Measurements from ENCODE around the gene ZMIZ1.
A peak's percentile ranks its signal among the peaks of the same experiment; 100 is the strongest.

The ZMIZ1 gene

DNA sequence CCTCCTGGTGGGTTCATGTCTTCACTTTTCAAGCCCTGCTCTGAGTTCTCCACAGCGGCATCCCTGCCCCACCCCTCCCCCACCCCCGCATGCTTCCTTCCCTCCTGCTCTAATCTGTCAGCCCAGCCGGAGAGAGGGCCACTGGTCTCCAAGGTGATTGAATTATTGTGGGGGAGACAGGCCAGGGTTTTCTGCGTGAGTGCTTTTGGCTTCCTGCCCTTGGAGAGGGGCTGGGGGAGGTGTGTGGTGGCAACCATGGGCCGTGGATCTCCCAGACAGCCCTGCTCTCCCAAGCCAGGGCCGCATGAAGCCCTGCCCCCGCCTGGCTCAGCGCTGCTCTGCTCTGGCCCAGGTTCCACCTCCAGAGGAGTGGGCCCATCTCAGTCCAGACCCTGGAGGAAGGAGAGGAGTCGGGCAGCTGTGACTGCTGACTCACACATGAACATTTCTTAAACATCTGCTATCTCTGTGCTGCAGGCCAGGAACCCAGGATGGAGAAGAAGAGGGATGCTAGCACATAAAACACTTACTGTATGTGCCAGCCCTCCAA is 109.9 kb downstream of the ZMIZ1 start:
- peak; percentile 84 to 87 for DNase-seq

DNA sequence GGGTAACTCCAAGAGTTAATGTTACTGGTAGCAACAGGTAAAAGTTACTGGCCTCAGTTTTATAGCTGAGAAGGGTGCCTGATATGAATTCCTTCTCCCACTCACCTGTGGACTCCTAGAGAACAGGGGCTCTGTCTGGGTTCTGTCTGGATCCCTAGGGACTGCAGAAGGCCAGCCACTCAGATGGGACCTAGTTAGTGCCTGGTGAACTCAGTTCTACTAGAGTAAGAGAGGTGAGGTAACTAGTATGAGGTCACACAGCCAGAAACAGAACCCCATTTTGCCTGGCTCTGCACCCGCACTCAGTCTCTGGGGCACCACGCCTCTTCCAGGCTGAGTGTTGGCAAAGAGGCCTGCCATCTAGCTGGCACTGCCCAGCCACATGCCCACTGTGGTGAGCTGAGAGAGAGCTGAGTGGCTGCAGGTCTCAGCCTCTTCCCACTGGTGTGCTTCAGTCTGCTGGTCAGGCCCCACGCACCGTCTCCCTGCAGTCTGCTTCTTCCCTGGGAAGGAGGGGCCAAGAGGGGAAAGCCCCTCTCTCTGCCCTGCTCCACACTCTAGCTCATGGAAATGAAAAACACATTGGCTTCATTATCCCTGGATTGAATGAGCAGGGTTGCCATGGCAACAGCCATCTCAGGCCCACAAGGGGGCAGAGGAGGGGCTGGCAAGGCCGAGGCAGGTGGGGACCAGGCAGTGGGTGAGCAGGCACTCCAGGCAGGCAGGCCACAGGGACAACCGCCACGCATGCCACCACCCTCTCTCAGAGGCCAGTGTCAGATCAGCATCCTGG is 110.6 kb downstream of the ZMIZ1 start:
- DNase-seq = no peak

DNA sequence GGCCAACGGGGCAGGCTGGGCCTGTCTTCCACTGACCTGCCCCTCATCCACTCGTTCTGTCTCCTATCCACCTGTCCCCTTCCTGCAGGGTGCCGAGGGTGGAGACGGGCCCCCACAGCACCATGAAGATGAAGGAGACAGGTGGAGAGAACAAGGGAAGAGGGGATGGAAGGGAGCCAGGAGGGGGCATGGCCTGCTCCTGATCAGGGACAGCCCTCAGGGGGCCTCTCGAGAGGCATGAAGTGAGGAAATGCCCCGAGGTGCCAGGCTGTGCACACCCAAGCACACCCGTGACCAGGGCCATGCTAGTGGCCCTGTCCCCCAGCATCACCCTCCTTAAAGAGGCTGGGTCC is 111.2 kb downstream of the ZMIZ1 start:
- DNase-seq = no peak

DNA sequence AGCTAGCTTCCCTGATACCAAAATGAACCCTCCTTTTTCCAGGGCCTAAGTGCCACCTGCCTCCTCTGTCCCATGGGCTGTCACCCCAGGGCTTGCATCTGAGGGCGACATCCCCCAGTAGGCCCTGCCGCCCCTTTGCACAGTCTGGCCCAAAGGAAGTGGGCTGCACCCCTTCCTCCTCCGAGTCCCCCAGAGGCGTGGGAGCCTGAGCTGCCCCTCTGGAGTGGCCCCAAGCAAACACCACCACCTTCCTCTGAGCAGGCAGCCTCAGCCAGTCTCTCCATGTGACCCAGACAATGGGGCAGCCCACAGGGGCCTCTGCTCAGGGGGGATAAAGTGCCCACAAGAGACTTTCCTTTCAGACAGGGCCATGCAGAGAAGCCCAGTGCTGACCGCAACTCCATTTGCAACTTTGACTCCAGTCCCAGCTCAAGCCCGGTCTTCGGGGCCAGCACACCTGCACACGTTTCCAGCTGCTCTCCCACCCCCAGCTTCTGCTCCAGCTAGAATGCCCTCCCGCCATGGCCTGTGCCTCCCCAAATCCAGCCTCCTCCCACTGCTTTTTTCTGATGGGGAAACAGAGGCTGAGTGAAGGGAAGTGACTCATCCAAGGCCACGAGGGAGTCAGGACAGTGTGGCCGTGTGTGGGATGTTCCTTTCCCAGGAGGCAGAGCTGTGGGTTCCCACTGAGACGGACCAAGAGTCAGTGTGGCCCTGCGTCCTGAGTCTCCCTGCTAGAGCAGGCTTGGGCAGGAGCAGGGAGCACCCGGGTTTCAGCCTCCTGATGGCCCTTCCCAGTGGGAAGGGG is 111.9 kb downstream of the ZMIZ1 start:
- no peak for DNase-seq

DNA sequence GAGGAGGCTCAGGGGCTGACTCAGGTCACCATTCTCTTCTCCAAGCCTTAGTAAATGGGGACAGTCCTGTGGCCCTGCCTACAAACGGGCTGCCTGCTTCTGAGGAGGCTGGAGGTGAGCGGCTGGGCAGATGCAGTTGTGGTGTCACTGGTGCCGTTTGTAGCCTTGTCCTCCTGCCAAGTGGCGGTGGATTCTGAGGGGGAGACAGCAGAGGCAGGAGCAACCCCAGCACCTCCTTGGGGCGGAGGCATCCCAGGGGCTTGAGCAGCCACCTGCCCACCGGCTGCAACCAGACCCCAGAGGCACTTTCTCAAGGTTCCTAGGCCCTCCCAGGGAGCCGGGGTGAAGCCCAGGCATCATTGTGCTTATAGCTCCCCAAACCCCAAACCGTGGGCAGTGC is 112.5 kb downstream of the ZMIZ1 start:
- DNase-seq = no peak

DNA sequence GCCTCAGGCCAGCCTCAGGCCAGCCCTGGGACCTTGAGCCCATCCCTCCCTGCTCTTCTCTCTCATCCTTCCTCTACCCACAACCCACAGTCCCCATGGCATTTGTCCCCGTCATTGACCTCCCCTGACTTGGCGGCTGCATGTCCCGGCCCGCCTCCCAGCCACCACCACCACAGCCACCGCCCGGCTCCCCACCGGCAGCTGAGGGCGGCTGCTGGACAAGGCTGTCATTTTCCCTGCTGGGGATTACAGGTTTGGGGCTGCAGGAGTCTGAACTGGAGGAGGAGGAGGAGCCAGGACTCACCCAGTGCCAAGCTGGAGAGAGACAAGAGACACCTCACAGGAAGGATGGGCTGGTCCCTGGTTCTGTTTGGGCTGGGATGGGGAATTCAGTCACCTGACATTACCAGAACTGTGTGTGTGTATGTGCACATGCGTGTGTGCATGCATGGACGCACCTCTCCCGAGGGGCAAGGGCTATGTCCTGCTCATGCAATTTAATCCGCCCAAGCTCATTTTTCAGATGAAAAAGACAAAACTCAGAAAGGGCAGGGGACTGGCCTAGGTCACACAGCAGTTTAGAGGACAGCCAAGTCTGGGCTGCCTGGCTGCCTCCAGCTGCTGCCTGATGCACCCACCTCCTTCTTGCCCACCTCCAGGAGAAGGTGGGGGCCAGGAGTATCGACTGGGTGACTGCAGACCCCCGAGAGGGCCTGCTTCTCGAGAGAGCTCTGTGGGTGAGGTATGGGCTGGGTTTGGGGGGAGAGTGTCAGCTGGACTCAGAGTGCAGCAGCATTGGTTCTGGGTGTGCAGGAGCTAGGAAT is 113.1 kb downstream of the ZMIZ1 start:
- no peak for DNase-seq

DNA sequence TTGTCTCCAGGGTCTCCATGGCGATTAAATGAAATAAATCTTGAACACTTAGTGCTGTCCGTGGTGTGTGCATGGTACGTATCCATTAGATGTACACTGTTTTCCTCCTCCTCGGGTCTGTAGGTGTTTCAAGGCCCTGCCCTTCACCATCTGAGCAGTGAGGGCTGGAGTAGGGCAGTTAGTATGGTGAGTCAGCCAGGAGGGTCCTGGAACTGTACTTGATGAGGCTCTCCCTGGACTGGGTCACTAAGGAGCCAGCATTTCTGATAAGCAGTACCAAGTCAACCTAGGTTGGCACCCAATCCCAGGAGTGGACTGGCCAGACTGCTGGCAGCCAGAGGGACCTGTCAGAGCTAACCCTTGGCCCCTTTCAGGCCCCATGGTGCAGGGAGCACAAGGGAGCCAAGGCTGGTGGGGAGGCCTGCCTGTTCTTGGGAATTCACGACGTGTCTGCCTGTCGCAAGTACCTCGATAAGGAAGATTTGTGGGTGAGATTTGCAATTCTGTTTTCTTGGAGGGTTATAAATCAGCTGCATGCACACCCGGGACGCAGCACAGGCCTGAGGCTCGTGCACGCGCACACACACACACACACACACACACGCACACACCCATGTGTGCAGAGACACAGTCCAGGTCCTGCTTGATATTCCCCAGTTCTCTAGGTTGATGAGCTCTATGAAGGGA is 114.2 kb downstream of the ZMIZ1 start:
- DNase-seq = no peak

DNA sequence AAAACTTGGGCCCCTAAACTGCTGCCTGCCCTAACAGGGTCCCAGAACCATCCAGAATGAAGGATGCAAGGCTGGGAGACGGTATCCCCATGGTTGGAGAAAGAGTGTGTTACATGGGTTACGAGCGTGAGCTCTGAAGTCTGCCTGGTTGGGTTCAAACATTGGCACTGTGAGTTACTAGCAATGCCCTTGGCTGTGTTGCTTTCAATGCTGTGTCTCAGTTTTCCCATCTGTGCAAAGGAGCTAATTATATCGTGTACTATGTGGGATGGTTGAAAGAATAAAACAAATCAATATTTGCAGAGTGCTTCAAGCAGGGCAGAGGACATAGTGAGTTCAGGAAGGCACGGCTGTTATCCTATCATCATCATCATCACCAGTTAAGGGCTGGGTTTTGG is 114.7 kb downstream of the ZMIZ1 start:
- no peak for DNase-seq

DNA sequence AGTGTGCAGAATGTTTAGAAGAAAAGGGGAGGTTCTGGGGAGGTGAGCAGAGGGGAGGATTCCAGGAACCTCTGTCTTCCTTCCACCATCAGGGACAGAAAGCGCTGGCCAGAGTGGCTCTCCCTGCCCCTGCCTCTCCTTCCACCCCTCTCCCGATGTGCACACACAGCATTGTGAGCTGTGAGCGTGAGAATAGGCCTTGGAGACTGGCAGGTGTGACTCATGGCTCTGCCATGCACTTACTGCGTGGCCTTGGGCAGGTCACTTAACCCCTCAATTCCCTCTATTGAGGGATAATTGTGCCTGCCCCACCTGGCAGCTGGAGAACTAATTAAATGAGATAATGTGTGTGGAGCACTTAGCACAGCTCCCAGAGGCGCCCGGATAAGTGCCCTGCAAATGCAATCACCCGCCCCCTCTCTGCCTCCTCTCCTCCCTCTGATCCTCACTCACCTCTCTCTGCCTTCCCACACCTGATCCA is 115.4 kb downstream of the ZMIZ1 start:
- DNase-seq = no peak

DNA sequence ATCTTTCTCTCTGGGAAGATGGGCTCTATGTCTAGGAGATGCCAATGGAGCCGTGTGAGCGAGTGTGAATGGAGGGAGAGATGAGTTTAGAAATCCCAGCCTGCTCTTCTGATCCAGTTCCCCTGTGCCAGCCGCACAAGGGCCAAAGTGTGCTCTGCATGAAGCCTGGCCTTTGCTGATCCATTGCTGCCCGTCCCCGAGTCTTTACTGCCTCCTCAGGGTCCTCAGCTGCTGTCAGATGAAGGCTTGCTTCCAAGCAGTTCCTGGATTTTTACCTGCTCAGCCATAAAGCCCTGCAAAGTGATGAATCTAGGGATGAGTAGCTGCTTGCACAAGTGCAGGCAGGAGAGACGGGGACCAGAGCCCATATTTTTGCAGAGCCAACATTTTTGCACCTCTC is 115.9 kb downstream of the ZMIZ1 start:
- no peak for DNase-seq

DNA sequence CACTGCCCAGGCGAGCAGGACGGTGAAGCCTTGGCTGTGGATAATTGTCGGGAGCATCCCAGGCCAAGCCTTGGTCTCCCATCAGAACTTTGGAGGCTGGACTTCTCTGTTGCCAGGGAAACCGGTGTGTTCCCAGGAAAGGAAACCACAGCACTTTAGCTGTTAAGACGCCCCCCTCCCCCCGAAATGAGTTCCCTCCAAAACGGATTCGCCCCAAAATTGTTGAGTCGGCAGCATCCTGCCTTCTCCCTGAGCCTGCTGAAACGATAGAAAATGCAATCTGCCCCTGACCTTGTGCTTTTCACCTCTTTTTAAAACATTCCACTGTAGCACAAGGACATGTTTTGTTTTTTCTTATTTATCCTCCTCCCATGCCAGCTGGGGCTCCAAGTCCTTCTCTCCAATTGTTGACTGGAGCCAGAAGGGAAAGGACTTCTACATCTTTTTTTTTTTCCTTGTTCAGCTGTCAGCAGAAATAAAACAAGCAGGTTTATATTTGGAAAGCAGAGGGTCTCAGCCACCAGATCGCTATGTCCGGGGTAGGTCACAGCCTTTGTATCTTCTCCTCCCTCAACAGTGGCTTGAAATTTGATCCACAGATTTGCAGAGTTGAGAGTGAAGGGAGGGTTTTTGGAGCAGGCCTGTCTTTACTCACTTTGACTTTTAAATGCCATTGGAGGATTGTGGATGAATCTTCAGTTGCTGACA is 116.5 kb downstream of the ZMIZ1 start:
- DNase-seq = no peak

DNA sequence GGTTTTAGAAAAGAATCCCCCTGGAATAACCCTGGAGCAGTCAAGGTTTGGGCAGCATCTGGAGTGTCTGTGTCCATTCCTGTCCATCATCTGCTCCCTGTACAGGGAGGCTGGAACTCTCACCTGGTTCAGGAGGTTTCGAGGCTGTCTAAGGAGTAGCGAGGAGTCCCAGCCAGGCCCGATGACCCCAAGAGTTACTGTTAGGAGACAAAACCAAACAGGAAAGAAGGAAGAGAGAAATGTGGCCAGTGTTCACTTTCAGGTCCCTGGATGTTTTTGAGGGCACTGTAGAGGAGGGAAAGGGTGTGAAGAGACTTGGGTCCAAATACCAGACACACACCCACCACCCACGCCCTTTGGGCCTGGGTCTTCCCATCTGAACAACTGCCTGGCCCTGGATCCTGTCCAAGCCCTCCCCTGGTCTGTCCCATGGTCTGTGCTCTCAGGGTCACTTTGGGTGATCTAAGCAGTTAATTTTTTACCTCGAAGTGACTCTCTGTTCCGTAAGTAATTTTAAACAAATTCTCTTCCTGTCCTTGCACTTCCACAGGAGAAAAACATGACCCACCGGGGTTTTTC is 117.1 kb downstream of the ZMIZ1 start:
- DNase-seq = no peak

DNA sequence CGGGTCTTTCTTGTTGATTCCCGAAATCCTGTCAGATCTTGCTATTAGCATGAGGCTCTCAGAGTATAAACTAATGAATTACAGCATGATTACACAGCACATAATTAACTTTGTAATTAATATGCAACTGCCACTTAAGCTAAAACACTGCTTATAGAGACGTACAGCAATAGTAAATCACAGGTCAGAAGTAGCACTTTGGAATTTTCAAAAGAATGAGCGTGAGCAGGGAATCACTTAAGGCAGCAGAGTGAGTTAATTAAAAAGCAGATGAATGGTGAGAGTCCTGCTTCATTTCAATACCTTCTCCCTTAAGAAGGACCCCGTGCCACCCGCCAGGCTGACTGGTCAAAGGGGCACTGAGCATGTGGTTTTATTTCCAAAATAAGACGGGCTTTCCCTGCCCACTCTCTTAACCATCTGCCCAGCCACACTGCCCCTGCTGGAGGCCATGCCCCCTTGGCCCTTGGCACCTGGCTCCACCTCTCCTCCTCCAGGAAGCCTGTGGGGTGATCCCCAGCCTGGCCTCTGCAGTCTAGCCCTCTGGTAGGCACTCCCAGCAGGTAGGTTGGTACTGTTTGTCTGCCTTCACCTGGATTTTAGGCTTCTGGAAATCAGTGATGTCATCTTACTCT is 117.8 kb downstream of the ZMIZ1 start:
- DNase-seq = no peak

DNA sequence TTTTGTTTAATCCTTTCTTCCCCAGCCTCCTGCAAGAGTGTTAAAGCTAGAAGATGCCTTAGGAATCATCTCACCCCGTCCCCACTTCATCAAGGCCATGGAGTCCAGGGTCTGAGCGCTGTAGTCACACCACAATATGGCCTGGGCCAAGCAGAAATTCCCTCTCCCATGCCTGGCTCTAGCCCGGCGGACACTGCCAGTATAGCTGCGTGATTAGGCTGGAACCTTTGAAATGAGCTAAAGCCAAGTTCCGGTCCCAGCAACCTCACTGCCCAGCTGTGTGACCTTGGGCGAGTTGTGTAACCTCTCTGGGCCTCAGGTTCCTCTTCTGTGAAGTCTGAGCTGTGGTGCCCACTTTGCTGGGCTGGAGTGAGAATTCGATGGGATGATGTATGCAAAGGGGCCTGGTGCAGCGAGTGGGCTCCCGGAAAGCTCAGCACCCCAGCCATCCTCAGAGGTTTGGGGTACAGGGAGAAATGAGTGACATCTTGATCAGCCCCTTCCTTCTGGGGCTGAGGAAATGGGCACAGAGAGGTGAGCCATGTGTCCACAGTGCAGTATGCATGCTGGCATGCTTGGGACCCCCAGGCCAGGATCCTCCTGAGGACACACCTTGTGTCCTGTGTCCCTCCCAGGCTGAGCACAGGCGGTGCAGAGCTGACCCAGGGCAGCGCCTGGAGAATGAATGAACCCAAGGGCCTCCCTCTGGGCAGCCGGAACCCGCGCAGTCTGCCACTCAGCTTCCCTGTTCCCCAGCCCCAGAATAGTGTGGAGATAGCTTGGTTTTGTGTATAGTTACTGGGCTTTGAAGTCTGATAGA is 118.6 kb downstream of the ZMIZ1 start:
- DNase-seq = no peak

DNA sequence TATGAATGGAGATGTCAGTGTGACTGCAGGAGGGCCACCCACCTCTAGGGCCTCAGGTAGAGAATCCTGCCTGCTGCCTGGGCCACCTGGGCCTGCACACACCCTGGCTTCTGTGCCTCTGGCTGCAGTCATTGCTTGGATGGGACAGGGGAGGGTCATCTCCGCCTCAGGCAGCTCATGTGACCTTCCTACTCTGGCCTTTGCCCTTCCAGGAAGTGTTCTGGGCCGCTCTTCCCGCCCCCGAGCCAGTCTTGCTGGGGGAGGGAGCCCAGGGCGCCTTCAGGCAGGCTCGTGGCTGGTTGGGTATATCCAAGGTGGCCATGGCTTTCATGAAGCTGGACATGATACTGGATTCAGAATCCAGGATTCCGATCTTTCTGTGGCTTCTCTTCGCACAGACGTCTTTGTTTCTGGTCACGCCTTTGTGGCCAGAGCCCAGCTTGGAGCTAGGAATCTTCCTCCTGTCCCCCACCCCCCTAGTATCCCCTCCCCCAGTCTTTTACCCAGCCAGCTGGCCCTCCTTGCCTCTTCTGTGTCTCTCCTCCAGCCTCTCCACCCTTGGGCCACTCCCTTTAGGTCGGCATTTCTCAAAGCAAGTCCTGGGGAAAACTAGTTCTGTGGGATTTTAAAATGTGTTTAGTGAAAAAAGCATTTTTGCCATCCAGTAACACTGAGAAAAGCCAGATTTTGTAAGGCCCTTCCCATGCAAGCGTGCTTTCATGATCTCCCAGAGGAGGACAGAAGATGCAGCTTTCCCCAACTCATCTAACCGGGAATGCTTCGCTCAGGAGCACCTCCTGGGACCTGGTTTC is 119.6 kb downstream of the ZMIZ1 start:
- DNase-seq = no peak

DNA sequence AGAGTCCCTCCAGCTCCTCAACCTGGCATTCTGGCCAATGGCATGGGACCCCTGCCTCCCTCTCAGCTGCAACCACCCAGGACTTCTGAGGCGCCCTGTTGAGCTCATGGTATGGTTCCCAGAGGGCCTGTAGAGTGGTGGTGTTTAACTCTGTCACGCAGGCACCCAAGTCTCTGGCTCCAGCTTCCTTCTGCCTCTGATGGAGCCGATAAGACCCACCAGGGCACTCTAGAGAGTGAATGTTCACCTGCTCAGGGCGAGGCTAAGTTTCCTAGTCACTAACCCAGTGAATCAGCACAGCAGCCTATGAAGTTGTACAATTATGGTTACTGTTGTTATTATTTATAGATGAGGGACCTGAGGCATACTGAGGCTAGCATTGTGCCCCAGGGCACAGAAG is 120.4 kb downstream of the ZMIZ1 start:
- DNase-seq = no peak

DNA sequence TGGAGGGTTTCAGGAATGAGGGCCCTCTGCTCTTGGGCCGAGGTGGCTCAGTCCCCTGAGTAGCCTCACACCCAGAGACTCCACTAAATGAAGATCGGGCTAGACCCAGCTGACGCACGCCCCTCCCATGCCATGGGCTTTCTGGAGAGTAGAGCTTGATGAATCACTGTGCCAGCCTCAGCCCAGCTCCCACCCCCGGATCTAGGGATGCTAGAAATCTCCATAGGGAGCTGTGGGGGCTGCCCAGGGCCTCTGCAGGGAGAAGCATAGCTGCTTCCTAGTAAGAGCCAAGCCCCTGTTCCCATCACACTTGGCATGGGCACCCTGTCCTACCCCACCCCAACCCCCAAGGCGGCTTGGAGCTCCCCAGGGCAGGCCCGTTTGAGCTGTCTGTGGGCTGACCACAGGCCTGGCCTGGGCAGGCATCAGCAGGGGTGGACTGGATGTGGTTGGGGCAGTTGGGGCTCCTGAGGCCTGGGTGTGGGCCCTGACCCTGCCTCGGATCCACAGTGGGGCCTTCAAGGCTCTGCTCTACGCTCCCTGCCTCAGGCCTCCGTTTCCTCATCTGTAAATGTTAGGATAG is 121.2 kb downstream of the ZMIZ1 start:
- DNase-seq = no peak

DNA sequence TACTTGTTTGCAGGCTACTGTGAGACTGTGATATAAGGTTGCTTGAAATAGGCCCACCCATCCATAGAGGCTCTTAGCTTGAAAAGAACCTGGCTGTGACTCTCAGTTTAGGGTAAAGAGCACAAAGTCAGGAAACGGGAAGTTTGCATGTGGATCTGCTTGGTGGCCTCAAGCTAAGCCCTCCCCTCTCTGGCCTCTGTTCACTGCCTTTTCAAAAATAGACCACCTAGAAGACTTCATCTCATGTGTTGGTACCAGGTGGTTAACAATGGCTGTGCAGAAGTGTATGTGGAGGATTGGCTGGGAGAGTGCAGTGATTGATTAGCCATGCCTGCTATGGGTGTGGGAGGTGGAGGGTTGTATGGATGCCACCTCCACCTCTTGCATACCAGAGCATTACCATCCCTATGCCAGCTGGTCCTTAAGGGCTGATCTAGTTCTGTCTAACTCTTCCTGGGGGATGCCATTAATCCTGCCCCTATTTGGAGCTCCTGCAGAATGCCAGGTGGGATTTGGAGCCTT is 122.0 kb downstream of the ZMIZ1 start:
- no peak for DNase-seq

Data from Kasumi-1 (cell line).